Fibroblast of pulmonary artery (primary cell): Measurements from ENCODE around the gene WDR54.
"Not testable (repeated sequence)": the region's sequence is repeated elsewhere in the genome, so short reads cannot be mapped to it uniquely, and the experiment has no call there.

ENCODE experiments used
- DNase-seq: peaks from one replicate; pipeline ENCODE4 v3.0.0-alpha.2; 2010; ENCODE audit warnings: low read depth
- H3K4me3 ChIP-seq: replicated peaks from 2 replicates; pipeline ENCODE4 v1.5.1; 2011; ENCODE audit warnings: low read depth, mild to moderate bottlenecking, control low read depth, low read length, moderate library complexity
- CTCF ChIP-seq: IDR thresholded peaks from 2 replicates; pipeline ENCODE4 v1.5.1; 2011; ENCODE audit warnings: mild to moderate bottlenecking, control low read depth, low read length, inconsistent platforms; ENCODE audit errors: missing control alignments

WDR54 gene

GRCh38 chr2:74457549-74458131, 36.1 kb downstream of the WDR54 start:
- no peak for TF ChIP-seq CTCF
- DNase-seq = no peak
- H3K4me3 ChIP-seq = peak overlapping the region; percentile 63

DNA sequence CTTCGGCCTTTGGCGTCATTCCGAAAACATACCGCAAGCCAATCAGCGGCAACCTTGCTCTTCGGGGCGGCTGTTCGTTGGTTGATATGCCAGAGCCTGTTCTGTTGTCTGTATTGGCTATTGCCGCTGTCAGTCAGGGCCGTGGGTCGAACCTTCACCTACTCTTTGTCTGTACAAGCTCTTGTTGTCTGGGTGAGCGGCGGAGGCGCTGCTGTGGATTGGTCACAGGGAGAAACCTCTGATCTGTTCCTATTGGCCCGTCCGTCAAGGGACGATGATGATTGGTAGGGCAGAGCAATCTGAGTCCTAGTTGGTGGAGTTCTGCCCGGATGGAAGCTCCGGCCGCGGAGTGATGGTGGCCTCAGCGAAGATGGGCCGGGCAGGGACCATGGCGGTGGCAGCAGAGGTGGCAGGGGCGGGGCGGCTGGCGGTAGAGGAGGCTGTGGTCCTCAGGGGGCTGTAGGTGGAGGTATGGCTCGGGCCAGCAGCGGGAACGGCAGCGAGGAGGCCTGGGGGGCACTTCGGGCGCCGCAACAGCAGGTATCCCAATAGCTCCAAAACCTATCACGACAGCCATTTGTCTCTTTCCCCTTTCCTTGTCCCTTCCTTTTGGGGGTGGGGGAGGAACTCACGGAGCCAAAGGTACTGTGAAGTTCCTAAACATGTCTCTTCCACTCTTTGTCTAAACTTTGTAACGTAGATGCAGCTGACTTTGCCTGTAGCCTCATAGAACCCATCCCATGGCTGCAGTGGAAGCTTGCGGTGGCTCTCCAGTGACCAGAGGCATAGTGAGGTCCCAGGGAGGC, 36.8 kb downstream of the WDR54 start, which contains the start of gene WBP1:
TSS of gene WBP1 (plus strand) at position 307 of the 806 bp plus-strand sequence. CDS start at position 472, 165 bp downstream.
- peak within 1 kb of the TSS; percentile 97 for H3K4me3 ChIP-seq
- DNase-seq = peak; percentile 100
- no peak for TF ChIP-seq CTCF

- no peak for DNase-seq
- H3K4me3 ChIP-seq = peak overlapping the region; percentile 97
- no peak for TF ChIP-seq CTCF
Measured at GRCh38 chr2:74458938-74459363, 37.4 kb downstream of the WDR54 start.

DNA sequence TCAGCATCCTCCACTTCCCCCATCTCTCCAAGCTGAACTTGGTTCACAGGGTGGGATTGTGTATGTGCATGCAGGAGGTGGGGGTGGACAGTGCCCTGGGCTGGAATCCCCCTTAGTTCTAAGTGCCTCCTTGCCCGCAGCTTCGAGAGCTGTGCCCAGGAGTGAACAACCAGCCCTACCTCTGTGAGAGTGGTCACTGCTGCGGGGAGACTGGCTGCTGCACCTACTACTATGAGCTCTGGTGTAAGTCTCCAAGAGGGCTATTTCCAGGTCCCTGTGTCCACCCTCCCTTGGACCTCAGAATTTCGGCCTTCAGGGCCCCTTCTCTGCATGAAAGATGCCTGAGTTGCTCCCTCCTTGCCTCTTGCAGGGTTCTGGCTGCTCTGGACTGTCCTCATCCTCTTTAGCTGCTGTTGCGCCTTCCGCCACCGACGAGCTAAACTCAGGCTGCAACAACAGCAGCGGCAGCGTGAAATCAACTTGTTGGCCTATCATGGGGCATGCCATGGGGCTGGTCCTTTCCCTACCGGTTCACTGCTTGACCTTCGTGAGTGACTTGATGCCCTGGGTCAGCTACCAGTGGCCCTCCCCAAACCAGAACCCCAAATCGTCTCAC, 38.1 kb downstream of the WDR54 start:
- DNase-seq = not testable (repeated sequence)
- H3K4me3 ChIP-seq = peak overlapping the region; percentile 97

GRCh38 chr2:74460187-74460586, 38.7 kb downstream of the WDR54 start:
- not testable (repeated sequence) for H3K4me3 ChIP-seq, DNase-seq

GRCh38 chr2:74461187-74462053, 39.9 kb downstream of the WDR54 start:
- no peak for DNase-seq
- H3K4me3 ChIP-seq = no peak overlapping the region
- TF ChIP-seq CTCF = peak; percentile 7

GRCh38 chr2:74462054-74462785, 40.7 kb downstream of the WDR54 start:
- no peak overlapping the region for H3K4me3 ChIP-seq
- DNase-seq = no peak
- no peak for TF ChIP-seq CTCF
